AG09309 (cell line): ENCODE measurements around the gene RAPGEFL1.
"Not testable (repeated sequence)": the region's sequence is repeated elsewhere in the genome, so short reads cannot be mapped to it uniquely, and the experiment has no call there.

Source experiments
- DNase-seq: peaks from one replicate; pipeline ENCODE4 v3.0.0-alpha.2; 2010; ENCODE audit warnings: low read depth
- H3K4me3 ChIP-seq: 2 replicates; pipeline ENCODE4 v1.5.1; 2011; ENCODE audit warnings: mild to moderate bottlenecking, low read depth, low read length, moderate library complexity; ENCODE audit not compliant: control insufficient read depth
- CTCF ChIP-seq: IDR thresholded peaks from 2 replicates; pipeline ENCODE4 v1.5.1; 2011; ENCODE audit warnings: mild to moderate bottlenecking, low read depth, low read length, inconsistent platforms; ENCODE audit not compliant: insufficient read depth, control insufficient read depth; ENCODE audit errors: missing control alignments

RAPGEFL1 gene

GRCh38 chr17:40177275-40177874 is at the start of gene RAPGEFL1:
Gene RAPGEFL1 (plus strand): TSS chr17:40177470. CDS start chr17:40177862, 392 bp downstream.
- TF ChIP-seq CTCF, result no peak
- DNase-seq, result no peak
- peak within 1 kb of the TSS; percentile 40 for H3K4me3 ChIP-seq

GRCh38 chr17:40129498-40129897 is 47.8 kb upstream of the RAPGEFL1 start:
- TF ChIP-seq CTCF, result no peak
- DNase-seq, result no peak

GRCh38 chr17:40130352-40131042 is 46.8 kb upstream of the RAPGEFL1 start:
- DNase-seq, result no peak
- no peak for TF ChIP-seq CTCF
- no peak overlapping the region for H3K4me3 ChIP-seq

More at GRCh38 chr17:40129498-40129897, 47.8 kb upstream of the RAPGEFL1 start:
- H3K4me3 ChIP-seq, result no peak overlapping the region

- H3K4me3 ChIP-seq, result no peak overlapping the region
- DNase-seq, result no peak
- TF ChIP-seq CTCF, result no peak
Measured at GRCh38 chr17:40134184-40134583, 43.1 kb upstream of the RAPGEFL1 start.

GRCh38 chr17:40135817-40136216 is 41.5 kb upstream of the RAPGEFL1 start:
- no peak for DNase-seq
- no peak overlapping the region for H3K4me3 ChIP-seq
- TF ChIP-seq CTCF, result no peak

- no peak for TF ChIP-seq CTCF
- no peak for DNase-seq
- H3K4me3 ChIP-seq, result peak overlapping the region; percentile 58
Measured at GRCh38 chr17:40139566-40140058, 37.7 kb upstream of the RAPGEFL1 start.

- not testable (repeated sequence) for DNase-seq
Measured at GRCh38 chr17:40143166-40143565, 34.1 kb upstream of the RAPGEFL1 start.

More at GRCh38 chr17:40143166-40143565, 34.1 kb upstream of the RAPGEFL1 start:
- not testable (repeated sequence) for H3K4me3 ChIP-seq
